H1 (cell line): ENCODE results near the gene RPS27A. TPM values are rescaled to one million over a fixed set of nuclear protein-coding genes. Genes with fewer than 3 reads are reported as not detected.

Source experiments
- CTCF ChIA-PET: fragments of 300-600 bp; sonication (Branson Sonifier 250); formaldehyde crosslinking; loops from one replicate; lab custom pipeline; 2021; ENCODE audit not compliant: partially characterized antibody; lab: Charles Lee
- POLR2A ChIA-PET: fragments of 300-600 bp; sonication (Branson Sonifier 250); formaldehyde crosslinking; loops from one replicate; lab custom pipeline; 2021; ENCODE audit warnings: inconsistent platforms; ENCODE audit not compliant: partially characterized antibody; lab: Charles Lee
- DNase-seq, 2 experiments: peaks; one replicate each; pipeline versions ENCODE4 v3.0.0 to v3.0.0-alpha.2; 2010 to 2022; ENCODE audit warnings: low spot score in 2 of 2, low read depth in 1 of 2, mixed read lengths in 1 of 2
- FAIRE-seq: peaks from 2 replicates; lab custom pipeline; 2011; peaks lifted over from hg19 to GRCh38; lab: Jason Lieb, UNC
- H2AFZ ChIP-seq: 2 replicates; pipeline ENCODE4 v1.8.1; 2012; ENCODE audit warnings: low read length, inconsistent platforms
- H2AK5ac ChIP-seq: 2 replicates; pipeline ENCODE4 v1.6.1; 2013; ENCODE audit warnings: low read depth, low read length
- H2BK120ac ChIP-seq: replicated peaks from 2 replicates; pipeline ENCODE3; 2013; ENCODE audit warnings: low read depth, low read length, inconsistent platforms
- H2BK12ac ChIP-seq: 2 replicates; pipeline ENCODE4 v1.6.1; 2013; ENCODE audit warnings: low read depth, low read length
- H2BK15ac ChIP-seq: 2 replicates; pipeline ENCODE4 v1.6.1; 2013; ENCODE audit warnings: low read length
- H2BK20ac ChIP-seq: 2 replicates; pipeline ENCODE4 v1.6.1; 2013; ENCODE audit warnings: low read length
- H2BK5ac ChIP-seq: 2 replicates; pipeline ENCODE4 v1.6.1; 2013; ENCODE audit warnings: low read depth, low read length
- H3K14ac ChIP-seq: 2 replicates; pipeline ENCODE4 v1.6.1; 2013; ENCODE audit warnings: inconsistent platforms; ENCODE audit not compliant: insufficient read length
- H3K18ac ChIP-seq: 2 replicates; pipeline ENCODE4 v1.6.1; 2013; ENCODE audit warnings: low read length; ENCODE audit errors: extremely low read depth
- H3K23ac ChIP-seq: 2 replicates; pipeline ENCODE4 v1.6.1; 2013; ENCODE audit warnings: inconsistent platforms; ENCODE audit not compliant: insufficient read length
- H3K23me2 ChIP-seq: 2 replicates; pipeline ENCODE4 v1.6.1; 2013; ENCODE audit warnings: low read depth, low read length
- H3K27ac ChIP-seq: 2 replicates; pipeline ENCODE4 v1.6.1; 2011; ENCODE audit warnings: low read depth, low read length, inconsistent platforms
- H3K27me3 ChIP-seq, 4 experiments: replicated peaks in 1 of 4; 1 replicate in 1 of 4; 2 replicates in 3 of 4; pipeline versions ENCODE4 v1.6.1 to v1.8.1; 2011 to 2013; ENCODE audit warnings: low read length in 3 of 4, mild to moderate bottlenecking in 3 of 4, inconsistent platforms in 2 of 4, mixed read lengths in 2 of 4, moderate library complexity in 1 of 4; ENCODE audit not compliant: control insufficient read depth in 3 of 4, insufficient read depth in 3 of 4; ENCODE audit errors: extremely low read depth in 1 of 4
- H3K36me3 ChIP-seq, 4 experiments: 2 replicates each; pipeline versions ENCODE4 v1.6.1 to v1.8.1; 2011 to 2013; ENCODE audit warnings: mild to moderate bottlenecking in 4 of 4, low read length in 3 of 4, moderate library complexity in 2 of 4, control low read depth in 1 of 4, inconsistent platforms in 1 of 4; ENCODE audit not compliant: insufficient read depth in 4 of 4, control insufficient read depth in 2 of 4
- H3K4ac ChIP-seq: replicated peaks from 2 replicates; pipeline ENCODE3; 2013; ENCODE audit warnings: low read length, low read depth, mixed read lengths, inconsistent platforms; ENCODE audit not compliant: insufficient read length
- H3K4me1 ChIP-seq, 4 experiments: replicated peaks in 1 of 4; 1 replicate in 1 of 4; 2 replicates in 3 of 4; pipeline versions ENCODE4 v1.6.1 to v1.8.1; 2011 to 2013; ENCODE audit warnings: low read length in 3 of 4, inconsistent platforms in 2 of 4, mixed read lengths in 1 of 4; ENCODE audit not compliant: insufficient read depth in 4 of 4, control insufficient read depth in 3 of 4
- H3K4me2 ChIP-seq, 2 experiments: 2 replicates each; pipeline versions ENCODE4 v1.6.1 to v1.8.1; 2011 to 2013; ENCODE audit warnings: low read depth in 2 of 2, low read length in 2 of 2, control low read depth in 1 of 2, inconsistent platforms in 1 of 2, mild to moderate bottlenecking in 1 of 2; ENCODE audit not compliant: insufficient read depth in 1 of 2
- H3K4me3 ChIP-seq, 4 experiments: fragments of 200-600, 300-600 bp in 1 of 4; sonication (generic), shearing (Covaris generic), sonication (Bioruptor Twin) in 1 of 4; 2 replicates each; pipeline versions ENCODE4 v1.5.1 to v1.8.1; 2011 to 2016; ENCODE audit warnings: low read length in 4 of 4, low read depth in 3 of 4, control low read depth in 2 of 4, inconsistent platforms in 2 of 4, mild to moderate bottlenecking in 2 of 4, mixed read lengths in 1 of 4, moderate library complexity in 1 of 4; ENCODE audit not compliant: insufficient read depth in 2 of 4; ENCODE audit errors: extremely low read depth in 1 of 4
- H3K56ac ChIP-seq: replicated peaks from 2 replicates; pipeline ENCODE3; 2013; ENCODE audit warnings: low read depth, mild to moderate bottlenecking, mixed read lengths, low read length, inconsistent platforms; ENCODE audit not compliant: insufficient read length
- H3K79me1 ChIP-seq: 2 replicates; pipeline ENCODE4 v1.6.1; 2013; ENCODE audit warnings: low read depth, low read length, control low read depth
- H3K79me2 ChIP-seq, 2 experiments: 2 replicates each; pipeline versions ENCODE4 v1.6.1 to v1.8.1; 2012 to 2013; ENCODE audit warnings: low read length in 2 of 2, mild to moderate bottlenecking in 2 of 2, inconsistent platforms in 1 of 2; ENCODE audit not compliant: insufficient read depth in 2 of 2, control insufficient read depth in 1 of 2
- H3K9ac ChIP-seq, 4 experiments: replicated peaks in 1 of 4; 1 replicate in 1 of 4; 2 replicates in 3 of 4; pipeline versions ENCODE4 v1.6.1 to v1.8.1; 2011 to 2013; ENCODE audit warnings: low read depth in 3 of 4, low read length in 3 of 4, control low read depth in 2 of 4, mild to moderate bottlenecking in 2 of 4, moderate library complexity in 2 of 4, inconsistent platforms in 1 of 4; ENCODE audit errors: extremely low read depth in 1 of 4
- H3K9me3 ChIP-seq, 2 experiments: 2 replicates each; pipeline versions ENCODE4 v1.6.1 to v1.8.1; 2012 to 2013; ENCODE audit warnings: mild to moderate bottlenecking in 2 of 2, moderate library complexity in 2 of 2, control low read depth in 1 of 2, inconsistent platforms in 1 of 2, low read depth in 1 of 2, low read length in 1 of 2, mixed read lengths in 1 of 2; ENCODE audit not compliant: insufficient read depth in 2 of 2
- H4K20me1 ChIP-seq, 2 experiments: replicated peaks in 1 of 2; 2 replicates each; pipeline versions ENCODE3 to v1.8.1; 2011 to 2013; ENCODE audit warnings: inconsistent platforms in 2 of 2, low read length in 2 of 2, mild to moderate bottlenecking in 1 of 2; ENCODE audit not compliant: insufficient read depth in 2 of 2, control insufficient read depth in 1 of 2
- H4K5ac ChIP-seq: 2 replicates; pipeline ENCODE4 v1.6.1; 2013; ENCODE audit warnings: low read length, low read depth, mixed read lengths, inconsistent platforms; ENCODE audit not compliant: insufficient read length
- H4K8ac ChIP-seq: 2 replicates; pipeline ENCODE4 v1.8.0; 2013; ENCODE audit warnings: mild to moderate bottlenecking, moderate library complexity, low read length, inconsistent platforms; ENCODE audit not compliant: insufficient read depth; ENCODE audit errors: extremely low read depth
- H4K91ac ChIP-seq: replicated peaks from 2 replicates; pipeline ENCODE3; 2013; ENCODE audit warnings: low read length, mixed read lengths, inconsistent platforms; ENCODE audit not compliant: insufficient read length
- JUN ChIP-seq: IDR thresholded peaks from 2 replicates; pipeline ENCODE4 v1.6.1; 2011; ENCODE audit warnings: low read depth, mild to moderate bottlenecking, improper control_type of control experiment, low read length
- JUND ChIP-seq: IDR thresholded peaks from 2 replicates; pipeline ENCODE4 v1.6.1; 2011; ENCODE audit warnings: mild to moderate bottlenecking, improper control_type of control experiment, low read length
- POU5F1 ChIP-seq: IDR thresholded peaks from 2 replicates; pipeline ENCODE4 v1.6.1; 2011; ENCODE audit warnings: low read depth, mild to moderate bottlenecking, low read length, moderate library complexity
- WGBS, 2 experiments: shearing (Covaris generic) in 1 of 2; methylation state at CpG; one replicate each; pipeline versions ENCODE4 v1.1.6 to v1.1.7; 2013 to 2015; ENCODE audit warnings: low lambda C conversion rate in 2 of 2, mixed read lengths in 2 of 2, inconsistent platforms in 1 of 2, low coverage in 1 of 2, missing lambda C conversion rate in 1 of 2; ENCODE audit not compliant: insufficient replicate concordance in 2 of 2, insufficient coverage in 1 of 2, insufficient read length in 1 of 2; ENCODE audit errors: extremely low coverage in 1 of 2, missing lambda C conversion rate in 1 of 2; 5-methylcytosine and 5-hydroxymethylcytosine counted together
- polyA plus RNA-seq, 7 experiments: library from polyadenylated mRNA; depleted of rRNA in 3 of 7; stranded (reverse) in 5 of 7; unstranded in 2 of 7; fragments of >200 nt in 5 of 7; fragments of 200-250 nt in 2 of 7; gene quantifications; 1 replicate in 5 of 7; 2 replicates in 1 of 7; 4 replicates in 1 of 7; pipeline versions ENCODE4 v1.2.1 to v1.2.3, GENCODE V29; 2011 to 2013; ENCODE audit warnings: missing spikeins in 2 of 7, mixed read lengths in 2 of 7
- total RNA-seq: library from RNA; stranded (reverse); fragmentation: NEBNext Ultra II Directional; extraction: Animal tissue kit (Norgen Biotek cat#: 25700); gene quantifications from 2 replicates; pipeline ENCODE4 v1.2.1, GENCODE V29; 2021

The RPS27A gene
- total and polyA plus RNA-seq, 2 of the 8 experiments (the other 6 are each of a cell fraction or from before 2014, with no cell fraction given), result 1,431 to 1,682 TPM

DNA sequence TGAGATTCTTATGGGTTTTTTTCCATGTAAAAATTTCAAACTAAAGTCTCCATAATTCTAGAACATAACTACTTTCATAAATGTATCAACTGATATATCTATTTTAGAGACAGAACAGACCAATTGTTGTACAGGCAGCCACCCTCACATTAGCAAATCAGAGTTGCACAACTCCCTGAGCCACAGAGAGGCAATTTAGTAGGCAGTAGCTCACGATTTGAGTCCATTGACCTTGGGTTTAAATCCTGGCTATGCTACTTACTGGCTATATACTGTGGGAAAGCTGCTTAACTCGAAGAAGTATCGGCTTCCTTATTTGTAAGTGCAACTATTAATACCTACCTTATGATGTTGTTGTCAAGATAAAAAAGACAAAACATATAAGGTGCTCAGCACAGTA, 20.3 kb downstream of the RPS27A start:
- no peak overlapping the region for H2BK15ac ChIP-seq
- peaks cover 0 to 40% (median 17%) of the 10 kb centered on the region in 4 experiments; a peak in 6 of 8 replicates for H3K36me3 ChIP-seq
- no peak overlapping the region for H3K4ac ChIP-seq
- H4K91ac ChIP-seq, result no peak overlapping the region
- H3K27me3 ChIP-seq, result no peaks in the 10 kb centered on the region
- CTCF ChIA-PET, result interaction anchor here (0.6 kb wide), 1 partner anchor 9 kb away, joined by 3 read pairs; no protein-coding TSS in a partner anchor
- H2AFZ ChIP-seq, result no peak overlapping the region
- no peaks in the 10 kb centered on the region for H3K79me1 ChIP-seq
- H2BK5ac ChIP-seq, result no peak overlapping the region
- H3K27ac ChIP-seq, result no peak overlapping the region
- H3K4me1 ChIP-seq, result no peaks in the 10 kb centered on the region
- no peak overlapping the region for H3K4me3 ChIP-seq
- H2BK12ac ChIP-seq, result no peak overlapping the region
- no peak overlapping the region for H3K14ac ChIP-seq
- FAIRE-seq, result no peak
- no peak overlapping the region for H3K9ac ChIP-seq
- no peak overlapping the region for H3K4me2 ChIP-seq
- no peak overlapping the region for H2AK5ac ChIP-seq
- no peaks in the 10 kb centered on the region for H3K79me2 ChIP-seq
- peaks cover 0 to 2% of the 10 kb centered on the region in 2 experiments for H4K20me1 ChIP-seq
- H3K23ac ChIP-seq, result no peak overlapping the region
- H3K18ac ChIP-seq, result no peak overlapping the region
- no peak for DNase-seq
- H2BK20ac ChIP-seq, result no peak overlapping the region
- no peak overlapping the region for H3K56ac ChIP-seq
- no peaks in the 10 kb centered on the region for H3K23me2 ChIP-seq
- H3K9me3 ChIP-seq, result no peaks in the 10 kb centered on the region
- no peak overlapping the region for H4K5ac ChIP-seq
- H2BK120ac ChIP-seq, result no peak overlapping the region
- 87% methylated on average over 3 of the region's 3 CpGs; no CpG with 5 or more reads in 1 of the 2 experiments for WGBS, 2 experiments
- H4K8ac ChIP-seq, result no peak overlapping the region
- POLR2A ChIA-PET, result no interaction called here
- TF ChIP-seq JUND (no peak), POU5F1 (no peak), JUN (no peak)
